GM12801 (cell line): ENCODE measurements around the gene APP.

Source experiments
- CTCF ChIP-seq: IDR thresholded peaks from one replicate; pipeline ENCODE4 v1.5.1; 2011; ENCODE audit warnings: control low read depth; ENCODE audit not compliant: insufficient read length; ENCODE audit errors: extremely low read depth

APP gene

GRCh38 chr21:25885880-25886279 is 284.7 kb downstream of the APP start:
- TF ChIP-seq CTCF = no peak

GRCh38 chr21:25885405-25885804 is 285.2 kb downstream of the APP start:
- TF ChIP-seq CTCF = no peak

- no peak for TF ChIP-seq CTCF
Observed at GRCh38 chr21:25884311-25884710, 286.3 kb downstream of the APP start.

- TF ChIP-seq CTCF = no peak
Observed at GRCh38 chr21:25881524-25882376, 288.8 kb downstream of the APP start.

- no peak for TF ChIP-seq CTCF
Observed at GRCh38 chr21:25879203-25879602, 291.4 kb downstream of the APP start.

- no peak for TF ChIP-seq CTCF
Observed at GRCh38 chr21:25878344-25878743, 292.2 kb downstream of the APP start.

GRCh38 chr21:25872271-25872670 is 298.3 kb downstream of the APP start:
- no peak for TF ChIP-seq CTCF

- TF ChIP-seq CTCF = no peak
Observed at GRCh38 chr21:25871566-25871965, 299.0 kb downstream of the APP start.
